Kidney (tissue), 14 donors: Measurements from ENCODE around the gene ZNF609. TPM values are rescaled to one million over a fixed set of nuclear protein-coding genes. Genes with fewer than 3 reads are reported as not detected.

ENCODE experiments used
- DNase-seq, 5 donors: peaks; one replicate each; pipeline ENCODE4 v3.0.0-alpha.2; 2013 to 2020
- FAIRE-seq: peaks from 2 replicates; lab custom pipeline; 2012; peaks lifted over from hg19 to GRCh38; lab: Jason Lieb, UNC
- H3K27ac ChIP-seq, 2 donors: one replicate each; pipeline ENCODE4 v1.7.0; 2013; ENCODE audit warnings: low read depth in 2 of 2, low read length in 2 of 2, inconsistent platforms in 1 of 2
- H3K27me3 ChIP-seq: one replicate; pipeline ENCODE4 v1.7.1; 2013; ENCODE audit warnings: low read length, inconsistent platforms; ENCODE audit not compliant: control insufficient read depth, insufficient read depth
- H3K36me3 ChIP-seq, 3 donors: one replicate each; pipeline versions ENCODE4 v1.7.0 to v1.7.1; 2013; ENCODE audit warnings: low read length in 3 of 3, control low read depth in 1 of 3, inconsistent platforms in 1 of 3; ENCODE audit not compliant: insufficient read depth in 3 of 3, control insufficient read depth in 2 of 3
- H3K4me1 ChIP-seq, 3 donors: one replicate each; pipeline versions ENCODE4 v1.7.0 to v1.7.1; 2013; ENCODE audit warnings: low read length in 3 of 3, inconsistent platforms in 1 of 3, low read depth in 1 of 3; ENCODE audit not compliant: control insufficient read depth in 2 of 3, insufficient read depth in 2 of 3
- H3K4me3 ChIP-seq, 3 donors: one replicate each; pipeline versions ENCODE4 v1.7.0 to v1.8.1; 2013; ENCODE audit warnings: low read length in 3 of 3, control low read depth in 1 of 3, inconsistent platforms in 1 of 3
- H3K9ac ChIP-seq, 3 donors: one replicate each; pipeline versions ENCODE4 v1.7.0 to v1.7.1; 2013; ENCODE audit warnings: low read length in 3 of 3, control low read depth in 1 of 3, inconsistent platforms in 1 of 3
- H3K9me3 ChIP-seq, 3 donors: one replicate each; pipeline versions ENCODE4 v1.7.0 to v1.7.1; 2013; ENCODE audit warnings: low read length in 3 of 3, control low read depth in 1 of 3, inconsistent platforms in 1 of 3; ENCODE audit not compliant: control insufficient read depth in 2 of 3, insufficient read depth in 1 of 3
- CTCF ChIP-seq: IDR thresholded peaks from 3 replicates; pipeline ENCODE4 v1.5.1; 2012; ENCODE audit warnings: mild to moderate bottlenecking, moderate library complexity, borderline replicate concordance; ENCODE audit not compliant: insufficient read depth; ENCODE audit errors: extremely low read depth
- intact Hi-C: fragments of 100-400 bp; cut with DNase I; formaldehyde crosslinking; loops from one replicate; pipeline ENCODE4 v1.11.1; 2022
- polyA plus RNA-seq: library from polyadenylated mRNA; stranded (reverse); fragments of 350-450 nt; fragmentation: Illumina TruSeq; extraction: RNeasy Lipid Tissue Mini Kit (QIAGEN cat#74804); gene quantifications from one replicate; pipeline ENCODE4 v1.2.3, GENCODE V29; 2014; ENCODE audit warnings: low read depth, low replicate concordance; ENCODE audit not compliant: insufficient read depth
- total RNA-seq: library from RNA; stranded (reverse); fragmentation: NEBNext Ultra II Directional; extraction: Animal tissue kit (Norgen Biotek cat#: 25700); gene quantifications from one replicate; pipeline ENCODE4 v1.2.1, GENCODE V29; 2021
- donor health status: control.
- donor health status: control.
- donor health status: control.
- donor health status: control.
- donor health status: control.
- donor health status: DM: yes; HTN: yes; CAD: no.
- donor health status: Normal renal cell carcinoma (clear cell type).

Gene ZNF609
- total and polyA plus RNA-seq, 2 donors from 2014 or later = 3.1 to 37.2 TPM

- no peaks in the 10 kb centered on the region for H3K4me1 ChIP-seq
- FAIRE-seq (no peak), DNase-seq (no peak)
- no peak overlapping the region for H3K27ac ChIP-seq
- TF ChIP-seq CTCF = no peak
- H3K9me3 ChIP-seq = no peaks in the 10 kb centered on the region
- no peaks in the 10 kb centered on the region for H3K36me3 ChIP-seq
- intact Hi-C loops = no loop called here
- no peak overlapping the region for H3K9ac ChIP-seq
- H3K4me3 ChIP-seq = no peak overlapping the region
- H3K27me3 ChIP-seq = no peaks in the 10 kb centered on the region
These were observed 84.1 kb downstream of the ZNF609 start for GRCh38 chr15:64544450-64544849.

- intact Hi-C loops = no loop called here
These were observed 86.9 kb downstream of the ZNF609 start for GRCh38 chr15:64547275-64547674.

GRCh38 chr15:64548235-64548634, 87.9 kb downstream of the ZNF609 start:
- no peaks in the 10 kb centered on the region for H3K27me3 ChIP-seq
- H3K36me3 ChIP-seq = no peaks in the 10 kb centered on the region
- H3K9ac ChIP-seq = no peak overlapping the region
- TF ChIP-seq CTCF = no peak
- FAIRE-seq = no peak
- no peaks in the 10 kb centered on the region for H3K9me3 ChIP-seq
- H3K27ac ChIP-seq = no peak overlapping the region
- no peak overlapping the region for H3K4me3 ChIP-seq
- H3K4me1 ChIP-seq = peaks cover 0 to 4% (median 0%) of the 10 kb centered on the region in 3 donors
- no peak for DNase-seq
- intact Hi-C loops = no loop called here

More at GRCh38 chr15:64547275-64547674, 86.9 kb downstream of the ZNF609 start:
- no peak for FAIRE-seq
- H3K4me3 ChIP-seq = no peak overlapping the region
- no peaks in the 10 kb centered on the region for H3K4me1 ChIP-seq
- DNase-seq = no peak
- H3K36me3 ChIP-seq = no peaks in the 10 kb centered on the region
- H3K9me3 ChIP-seq = no peaks in the 10 kb centered on the region
- H3K9ac ChIP-seq = no peak overlapping the region
- no peak overlapping the region for H3K27ac ChIP-seq
- no peaks in the 10 kb centered on the region for H3K27me3 ChIP-seq
- TF ChIP-seq CTCF = no peak

DNA sequence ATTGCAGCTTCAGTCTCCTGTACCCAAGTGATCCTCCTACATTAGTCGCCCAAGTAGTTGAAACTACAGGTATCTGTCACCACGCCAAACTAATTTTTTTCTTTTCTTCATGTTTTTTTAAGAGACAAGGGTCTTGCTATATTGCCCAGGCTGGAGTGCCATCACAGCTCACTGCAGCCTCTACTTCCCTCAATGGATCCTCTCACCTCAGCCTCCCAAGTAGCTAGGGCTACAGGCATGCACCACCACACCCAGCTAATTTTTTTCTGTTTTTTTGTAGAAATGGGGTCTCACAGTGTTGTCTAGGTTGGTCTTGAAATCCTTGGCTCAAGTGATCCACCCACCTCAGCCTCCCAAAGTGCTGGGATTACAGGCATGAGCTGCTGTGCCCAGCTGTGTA, 89.5 kb downstream of the ZNF609 start:
- TF ChIP-seq CTCF = no peak
- no peak for DNase-seq
- no peak overlapping the region for H3K9ac ChIP-seq
- H3K27me3 ChIP-seq = no peaks in the 10 kb centered on the region
- FAIRE-seq = no peak
- intact Hi-C loops = no loop called here
- no peaks in the 10 kb centered on the region for H3K9me3 ChIP-seq
- H3K27ac ChIP-seq = no peak overlapping the region
- H3K4me3 ChIP-seq = no peak overlapping the region
- peaks cover 0 to 4% (median 0%) of the 10 kb centered on the region in 3 donors for H3K4me1 ChIP-seq
- no peaks in the 10 kb centered on the region for H3K36me3 ChIP-seq
